Uterus (tissue), 4 donors: ENCODE results near the gene SLC30A9. TPM values are rescaled to one million over a fixed set of nuclear protein-coding genes. Genes with fewer than 3 reads are reported as not detected.

Experiments
- DNase-seq, 2 donors: peaks; one replicate each; pipeline ENCODE4 v3.0.0-alpha.2; 2019 to 2020
- H3K27ac ChIP-seq, 2 donors: fragments of 200-600 bp; sonication (generic); 1 replicate in 1 of 2; 2 replicates in 1 of 2; pipeline ENCODE4 v1.5.1; 2016 to 2018
- H3K27me3 ChIP-seq, 2 donors: fragments of 200-600 bp; sonication (generic); one replicate each; pipeline ENCODE4 v1.5.1; 2018 to 2019; ENCODE audit warnings: control low read depth in 1 of 2
- H3K36me3 ChIP-seq, 2 donors: fragments of 200-600 bp; sonication (generic); one replicate each; pipeline ENCODE4 v1.5.1; 2019; ENCODE audit warnings: control low read depth in 1 of 2
- H3K4me1 ChIP-seq, 2 donors: fragments of 200-600 bp; sonication (generic); one replicate each; pipeline ENCODE4 v1.5.1; 2018 to 2019; ENCODE audit warnings: control low read depth in 1 of 2
- H3K4me3 ChIP-seq, 2 donors: fragments of 200-600 bp; sonication (generic); 1 replicate in 1 of 2; 2 replicates in 1 of 2; pipeline ENCODE4 v1.5.1; 2018 to 2019; ENCODE audit warnings: mild to moderate bottlenecking in 1 of 2
- H3K9me3 ChIP-seq, 2 donors: fragments of 200-600 bp; sonication (generic); one replicate each; pipeline ENCODE4 v1.5.1; 2019; ENCODE audit warnings: control low read depth in 1 of 2
- POLR2A ChIP-seq, 2 donors: fragments of 450-650 bp; IDR thresholded peaks; one replicate each; pipeline ENCODE4 v1.6.1; 2016; ENCODE audit warnings: antibody characterized with exemption in 2 of 2, mild to moderate bottlenecking in 1 of 2, moderate library complexity in 1 of 2
- intact Hi-C: fragments of 100-400 bp; cut with DNase I; formaldehyde crosslinking; loops from one replicate; pipeline ENCODE4 v1.15.1; 2023; ENCODE audit warnings: low total_unique reads
- total RNA-seq, 4 donors: library from RNA; depleted of rRNA in 3 of 4; stranded (reverse); fragments of >200 nt in 3 of 4; gene quantifications; one replicate each; pipeline versions ENCODE4 v1.1.0 to v1.2.4, GENCODE V29; 2014 to 2023
- TF ChIP-seq, protein P1 (sequence below), 4 experiments: fragments of 200-600 bp in 2 of 4; fragments of 450-650 bp in 2 of 4; sonication (generic) in 2 of 4; IDR thresholded peaks; one replicate each; pipeline ENCODE4 v1.5.1; 2016 to 2019; ENCODE audit warnings: antibody characterized with exemption in 4 of 4, mild to moderate bottlenecking in 2 of 4, moderate library complexity in 1 of 4
- donor health status: DM: yes; HTN: yes; CAD: no.

SLC30A9 gene
- total RNA-seq: 100 to 1,000 TPM in 2 of 4 donors, 10 to 100 TPM in 2; 37.9 to 219 (median 88.1) TPM

GRCh38 chr4:41990365-41991111, at the start of gene SLC30A9:
TSS of gene SLC30A9 (plus strand) at chr4:41990530. CDS start at chr4:41990652, 122 bp downstream.
- DNase-seq: peak; percentile 93 to 96
- H3K36me3 ChIP-seq: no peaks in the 10 kb centered on the region
- no peaks in the 10 kb centered on the region for H3K27me3 ChIP-seq
- no peaks in the 10 kb centered on the region for H3K9me3 ChIP-seq
- peak within 1 kb of the TSS; percentile 69 to 82 for H3K4me3 ChIP-seq
- TF ChIP-seq, protein P1, sequence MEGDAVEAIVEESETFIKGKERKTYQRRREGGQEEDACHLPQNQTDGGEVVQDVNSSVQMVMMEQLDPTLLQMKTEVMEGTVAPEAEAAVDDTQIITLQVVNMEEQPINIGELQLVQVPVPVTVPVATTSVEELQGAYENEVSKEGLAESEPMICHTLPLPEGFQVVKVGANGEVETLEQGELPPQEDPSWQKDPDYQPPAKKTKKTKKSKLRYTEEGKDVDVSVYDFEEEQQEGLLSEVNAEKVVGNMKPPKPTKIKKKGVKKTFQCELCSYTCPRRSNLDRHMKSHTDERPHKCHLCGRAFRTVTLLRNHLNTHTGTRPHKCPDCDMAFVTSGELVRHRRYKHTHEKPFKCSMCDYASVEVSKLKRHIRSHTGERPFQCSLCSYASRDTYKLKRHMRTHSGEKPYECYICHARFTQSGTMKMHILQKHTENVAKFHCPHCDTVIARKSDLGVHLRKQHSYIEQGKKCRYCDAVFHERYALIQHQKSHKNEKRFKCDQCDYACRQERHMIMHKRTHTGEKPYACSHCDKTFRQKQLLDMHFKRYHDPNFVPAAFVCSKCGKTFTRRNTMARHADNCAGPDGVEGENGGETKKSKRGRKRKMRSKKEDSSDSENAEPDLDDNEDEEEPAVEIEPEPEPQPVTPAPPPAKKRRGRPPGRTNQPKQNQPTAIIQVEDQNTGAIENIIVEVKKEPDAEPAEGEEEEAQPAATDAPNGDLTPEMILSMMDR (IDR thresholded peaks at IDR 0.05): peak in 3 of 4 experiments; percentile 21 to 45 (median 32)
- peak; percentile 86 to 90 for TF ChIP-seq POLR2A (IDR thresholded peaks at IDR 0.05)
- peak within 1 kb of the TSS; percentile 60 to 81 for H3K27ac ChIP-seq
- intact Hi-C loops: no loop called here
- peaks cover 0 to 12% of the 10 kb centered on the region in 2 donors for H3K4me1 ChIP-seq

DNA sequence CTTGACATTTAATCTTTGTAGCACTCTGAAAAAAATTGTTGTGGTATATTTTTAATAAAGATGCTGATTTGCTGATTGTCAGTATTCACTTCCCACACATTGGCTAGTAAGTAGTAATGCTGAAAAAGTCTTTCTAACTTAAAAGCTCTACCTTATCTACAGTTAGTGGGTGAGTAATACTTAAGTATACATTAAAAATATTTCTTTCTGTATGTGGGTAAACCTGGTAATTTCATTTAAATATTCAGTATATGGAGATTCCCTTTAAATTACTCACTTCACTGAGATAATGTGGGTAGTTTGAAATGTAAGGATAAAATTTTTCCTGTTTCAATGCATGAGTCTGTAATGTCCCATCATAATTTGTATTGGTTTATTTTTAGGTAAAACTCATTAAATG, 49.5 kb upstream of the SLC30A9 start:
- Histone ChIP-seq H3K27me3 (no peaks in the 10 kb centered on the region), H3K27ac (no peak overlapping the region), H3K4me1 (peaks cover 0 to 12% of the 10 kb centered on the region in 2 donors), H3K4me3 (no peak overlapping the region), H3K9me3 (no peaks in the 10 kb centered on the region), H3K36me3 (no peaks in the 10 kb centered on the region)
- intact Hi-C loops: no loop called here
- TF ChIP-seq POLR2A (IDR thresholded peaks at IDR 0.05): no peak
- TF ChIP-seq, protein P1 (IDR thresholded peaks at IDR 0.05): no peak
- no peak for DNase-seq

GRCh38 chr4:41943506-41943905, 46.8 kb upstream of the SLC30A9 start:
- Histone ChIP-seq H3K4me3 (no peak overlapping the region), H3K4me1 (no peaks in the 10 kb centered on the region), H3K9me3 (no peaks in the 10 kb centered on the region), H3K27me3 (no peaks in the 10 kb centered on the region), H3K36me3 (no peaks in the 10 kb centered on the region), H3K27ac (no peak overlapping the region)
- intact Hi-C loops: no loop called here
- TF ChIP-seq POLR2A (IDR thresholded peaks at IDR 0.05): no peak
- TF ChIP-seq, protein P1 (IDR thresholded peaks at IDR 0.05): no peak
- no peak for DNase-seq

DNA sequence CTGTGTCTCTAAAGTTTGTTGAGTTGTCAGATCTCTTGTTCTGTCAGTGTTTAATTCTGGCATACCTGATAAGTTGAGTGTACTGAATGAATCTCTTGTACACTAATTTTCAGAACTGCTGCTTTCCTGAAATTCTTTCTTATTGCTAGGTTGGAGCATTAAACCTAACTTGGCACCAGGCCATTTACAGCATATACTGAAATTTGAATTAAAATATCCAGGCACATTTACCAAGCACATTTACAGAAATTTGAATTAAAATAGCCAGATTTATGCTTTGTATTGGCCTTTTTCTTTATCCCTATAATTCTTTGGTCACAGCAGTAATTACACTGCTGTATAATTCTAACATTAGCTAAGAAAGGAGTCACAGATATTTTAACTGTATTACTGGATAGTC, 46.2 kb upstream of the SLC30A9 start:
- no peaks in the 10 kb centered on the region for H3K4me1 ChIP-seq
- H3K36me3 ChIP-seq: no peaks in the 10 kb centered on the region
- no peak for DNase-seq
- no peak overlapping the region for H3K27ac ChIP-seq
- intact Hi-C loops: no loop called here
- H3K4me3 ChIP-seq: no peak overlapping the region
- H3K9me3 ChIP-seq: no peaks in the 10 kb centered on the region
- H3K27me3 ChIP-seq: no peaks in the 10 kb centered on the region
- TF ChIP-seq POLR2A (IDR thresholded peaks at IDR 0.05): no peak
- TF ChIP-seq, protein P1 (IDR thresholded peaks at IDR 0.05): no peak

- Histone ChIP-seq H3K4me3 (no peak overlapping the region), H3K27ac (no peak overlapping the region), H3K27me3 (no peaks in the 10 kb centered on the region), H3K9me3 (no peaks in the 10 kb centered on the region), H3K36me3 (no peaks in the 10 kb centered on the region), H3K4me1 (no peaks in the 10 kb centered on the region)
- intact Hi-C loops: no loop called here
- DNase-seq: no peak
- no peak for TF ChIP-seq POLR2A (IDR thresholded peaks at IDR 0.05)
- TF ChIP-seq, protein P1 (IDR thresholded peaks at IDR 0.05): no peak
Observed at GRCh38 chr4:41949531-41949930, 40.8 kb upstream of the SLC30A9 start.
